Omental fat pad (tissue), 4 donors: ENCODE data around the gene ZNF33B. TPM values are rescaled to one million over a fixed set of nuclear protein-coding genes. Genes with fewer than 3 reads are reported as not detected.

ENCODE experiments used
- ATAC-seq: fragments of 150-250 bp; one replicate; pipeline ENCODE4 v1.9.1; 2016; ENCODE audit warnings: mild to moderate bottlenecking, moderate library complexity; ENCODE audit not compliant: low FRiP score
- DNase-seq: peaks from one replicate; pipeline ENCODE4 v3.0.0-alpha.2; 2019; ENCODE audit warnings: low spot score
- CTCF ChIP-seq, 3 donors: fragments of 450-650 bp; IDR thresholded peaks; one replicate each; pipeline ENCODE4 v1.5.1; 2016 to 2017; ENCODE audit warnings: antibody characterized with exemption in 3 of 3, mild to moderate bottlenecking in 3 of 3, moderate library complexity in 2 of 3
- small RNA-seq: library from RNA; depleted of rRNA; stranded (forward); fragments of <200 nt; gene quantifications from one replicate; pipeline ENCODE3, GENCODE V24; 2016
- total RNA-seq, 4 donors: library from RNA; depleted of rRNA; stranded (reverse); fragments of >200 nt; gene quantifications; one replicate each; pipeline ENCODE4 v1.1.0, GENCODE V29; 2016

ZNF33B gene
- total RNA-seq, 4 donors from 2014 or later = 8.5 to 32.0 (median 12.8) TPM

- ATAC-seq (peak; percentile 98), DNase-seq (peak; percentile 95)
- no peak for TF ChIP-seq CTCF (IDR thresholded peaks at IDR 0.05)
These were observed 85.9 kb downstream of the ZNF33B start for GRCh38 chr10:42552188-42553063.

GRCh38 chr10:42551582-42552187, 86.7 kb downstream of the ZNF33B start:
- ATAC-seq = no peak
- DNase-seq = no peak
- TF ChIP-seq CTCF (IDR thresholded peaks at IDR 0.05) = no peak

- DNase-seq = no peak
- no peak for TF ChIP-seq CTCF (IDR thresholded peaks at IDR 0.05)
- no peak for ATAC-seq
These were observed 88.5 kb downstream of the ZNF33B start for GRCh38 chr10:42549851-42550250.

- DNase-seq (no peak), ATAC-seq (no peak)
- no peak for TF ChIP-seq CTCF (IDR thresholded peaks at IDR 0.05)
These were observed 90.1 kb downstream of the ZNF33B start for GRCh38 chr10:42548254-42548653.

GRCh38 chr10:42544945-42545344, 93.4 kb downstream of the ZNF33B start:
- no peak for ATAC-seq
- no peak for TF ChIP-seq CTCF (IDR thresholded peaks at IDR 0.05)
- DNase-seq = no peak

GRCh38 chr10:42543840-42544372, 94.5 kb downstream of the ZNF33B start:
- no peak for TF ChIP-seq CTCF (IDR thresholded peaks at IDR 0.05)
- DNase-seq = no peak
- ATAC-seq = no peak

Small RNA genes within 50 kb of the gene (small RNA-seq; reads per million reads assigned to genes)
- not detected for gene AL022345.1
- gene AL022345.2 = not detected
- not detected for gene AL022345.3
- not detected for gene FXYD6P1
- gene RNU6-1170P = not detected

Other genes with a start within 250 kb of the ZNF33B start
- 10 to 100 TPM; 12.4 to 25.2 (median 14.7) TPM for gene BMS1, start 144.2 kb upstream of the ZNF33B start, total RNA-seq